Eye (tissue), 1 donor: Measurements from ENCODE around the gene PILRA.
"Not testable (repeated sequence)": the region's sequence is repeated elsewhere in the genome, so short reads cannot be mapped to it uniquely, and the experiment has no call there.

ENCODE experiments used
- DNase-seq: peaks from one replicate; pipeline ENCODE4 v3.0.0-alpha.2; 2015

The PILRA gene

DNA sequence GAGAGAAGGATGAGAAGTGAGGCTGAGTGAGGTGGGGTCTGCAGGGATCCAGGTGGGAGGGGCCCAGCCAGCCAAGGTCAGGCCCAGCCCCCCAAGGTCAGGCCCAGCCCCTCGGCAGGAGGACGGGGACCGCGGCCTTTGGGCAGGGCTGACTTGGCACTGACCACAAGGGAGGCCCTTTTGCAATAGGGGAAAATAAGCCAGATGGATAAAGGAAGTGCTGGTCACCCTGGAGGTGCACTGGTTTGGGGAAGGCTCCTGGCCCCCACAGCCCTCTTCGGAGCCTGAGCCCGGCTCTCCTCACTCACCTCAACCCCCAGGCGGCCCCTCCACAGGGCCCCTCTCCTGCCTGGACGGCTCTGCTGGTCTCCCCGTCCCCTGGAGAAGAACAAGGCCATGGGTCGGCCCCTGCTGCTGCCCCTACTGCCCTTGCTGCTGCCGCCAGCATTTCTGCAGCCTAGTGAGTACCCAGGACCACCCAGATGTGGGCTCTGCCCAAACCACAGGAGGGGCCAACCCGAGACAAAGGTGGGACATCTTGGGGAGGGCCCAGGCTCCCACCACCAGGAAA lies at the start of gene PILRA:
PILRA (plus strand) TSS at position 227 of the 571 bp plus-strand sequence; CDS start at position 397, 170 bp downstream.
- no peak for DNase-seq

DNA sequence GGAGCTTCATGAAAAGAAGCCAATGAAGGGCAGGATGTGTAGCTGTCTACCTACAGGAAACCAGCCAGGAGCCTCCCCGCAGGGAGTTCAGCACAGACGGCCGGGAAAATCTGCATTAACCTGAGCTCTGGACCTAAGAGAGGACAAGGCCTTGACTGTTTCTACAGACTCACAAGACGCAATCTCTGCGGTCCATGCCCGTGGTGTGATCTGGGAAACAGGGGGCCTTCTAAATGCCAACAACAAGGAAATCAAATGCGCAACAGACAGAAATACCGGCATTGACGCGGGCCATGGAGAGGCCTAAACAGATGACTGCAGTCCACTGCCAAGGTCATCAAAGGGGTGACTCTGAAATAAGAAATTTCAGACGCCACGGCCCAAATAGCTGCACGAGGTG lies 49.1 kb upstream of the PILRA start:
- not testable (repeated sequence) for DNase-seq

DNA sequence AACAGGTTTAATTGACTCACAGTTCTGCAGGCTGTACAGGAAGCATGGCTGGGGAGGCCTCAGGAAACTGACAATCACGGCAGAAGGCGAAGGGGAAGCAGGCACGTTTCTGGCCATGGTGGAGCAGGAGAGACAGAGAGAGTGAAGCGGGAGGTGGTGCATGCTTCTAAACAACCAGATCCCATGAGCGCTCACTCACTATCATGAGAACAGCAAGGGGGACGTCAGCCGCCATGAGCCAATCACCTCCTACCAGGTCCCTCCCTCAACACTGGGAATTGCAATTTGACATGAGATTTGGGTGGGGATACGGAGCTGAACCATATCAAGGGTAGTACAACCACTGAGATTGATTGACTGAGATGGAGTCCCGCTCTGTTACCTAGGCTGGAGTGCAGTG lies 47.6 kb upstream of the PILRA start:
- not testable (repeated sequence) for DNase-seq

DNA sequence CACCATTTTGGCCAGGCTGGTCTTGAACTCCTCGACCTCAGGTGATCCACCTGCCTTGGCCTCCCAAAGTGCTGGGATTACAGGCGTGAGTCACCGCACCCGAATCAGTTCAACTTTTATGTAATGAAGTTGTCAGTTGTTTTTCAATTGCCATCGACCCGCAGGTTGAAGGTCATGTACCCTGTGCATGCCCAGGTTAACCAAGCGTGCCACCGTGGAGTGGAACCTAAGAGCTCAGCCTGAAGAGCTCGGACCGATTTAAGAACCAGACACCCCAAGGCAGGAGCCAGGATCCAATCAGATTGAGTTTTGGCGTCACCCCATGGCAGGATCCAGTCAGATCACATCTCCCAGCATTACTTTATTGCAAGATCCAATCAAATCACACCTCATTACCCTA lies 46.4 kb upstream of the PILRA start:
- not testable (repeated sequence) for DNase-seq

DNA sequence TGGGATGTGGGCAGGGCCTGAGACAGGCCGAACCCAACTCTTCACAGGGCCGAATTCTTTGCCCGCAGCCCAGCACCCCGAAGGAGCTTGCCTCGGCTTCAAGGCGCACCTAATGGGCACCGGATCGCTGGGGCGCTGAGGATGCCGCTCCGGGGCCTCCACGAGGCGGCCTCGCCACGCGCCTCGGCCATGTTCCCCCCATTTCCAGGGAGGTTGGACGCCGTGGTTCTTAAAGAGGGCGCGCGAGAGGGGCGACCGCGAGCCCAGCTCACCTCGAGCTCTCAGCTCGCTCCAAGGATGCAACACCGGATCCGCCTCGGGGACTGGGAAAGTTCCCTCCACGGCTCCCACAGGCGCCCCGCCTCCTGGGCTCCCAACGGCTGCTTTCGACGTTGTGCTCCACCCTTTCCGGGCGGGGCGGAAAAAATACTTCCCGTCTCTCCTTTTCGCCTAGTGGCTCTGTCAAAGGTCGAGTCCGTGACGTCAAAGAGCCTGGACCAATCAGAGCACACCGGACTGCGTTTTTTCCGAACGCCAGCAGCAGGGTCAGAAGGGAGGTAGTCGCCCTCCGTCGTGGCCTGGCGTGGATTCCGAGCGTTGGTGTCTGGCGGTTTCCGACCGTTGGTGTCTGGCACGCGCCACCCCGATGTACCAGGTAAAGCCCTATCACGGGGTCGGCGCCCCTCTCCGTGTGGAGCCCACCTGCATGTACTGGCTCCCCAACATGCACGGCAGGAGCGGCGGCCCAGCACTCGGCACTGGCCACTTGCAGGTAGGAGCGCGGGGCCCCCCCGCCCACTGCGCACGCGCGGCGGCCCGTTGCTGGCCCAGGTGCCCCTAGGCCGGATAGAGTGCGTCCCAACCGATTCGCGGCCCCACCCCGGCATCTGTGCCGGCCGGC lies 37.5 kb upstream of the PILRA start:
- DNase-seq: peak; percentile 94

DNA sequence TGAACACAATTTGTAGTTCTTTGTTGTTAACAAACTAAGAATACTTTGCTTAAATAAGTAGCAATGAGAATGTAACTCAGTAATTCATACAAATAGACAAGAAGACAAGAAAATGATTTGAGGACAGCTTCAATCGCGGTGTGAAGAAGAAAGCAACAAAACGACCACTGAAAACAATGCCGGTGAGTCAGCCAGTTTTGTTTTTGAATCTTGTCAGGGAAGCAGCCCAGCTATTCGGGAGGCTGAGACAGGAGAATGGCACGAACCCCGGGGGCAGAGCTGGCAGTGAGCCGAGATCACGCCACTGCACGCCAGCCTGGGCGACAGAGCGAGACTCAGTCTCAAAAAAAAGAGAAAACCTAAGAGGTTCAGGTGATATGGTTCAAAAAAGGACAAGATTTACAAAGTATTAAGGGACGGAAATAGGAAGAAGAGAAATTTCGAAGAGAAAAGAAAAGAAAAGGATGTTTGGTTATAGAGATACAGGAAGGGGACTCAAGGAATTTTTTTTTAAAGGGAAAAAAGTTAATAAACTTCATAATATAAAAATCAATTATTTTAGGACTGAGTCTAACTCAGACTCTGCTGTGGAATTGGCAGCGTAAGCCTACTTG lies 35.1 kb upstream of the PILRA start:
- not testable (repeated sequence) for DNase-seq

DNA sequence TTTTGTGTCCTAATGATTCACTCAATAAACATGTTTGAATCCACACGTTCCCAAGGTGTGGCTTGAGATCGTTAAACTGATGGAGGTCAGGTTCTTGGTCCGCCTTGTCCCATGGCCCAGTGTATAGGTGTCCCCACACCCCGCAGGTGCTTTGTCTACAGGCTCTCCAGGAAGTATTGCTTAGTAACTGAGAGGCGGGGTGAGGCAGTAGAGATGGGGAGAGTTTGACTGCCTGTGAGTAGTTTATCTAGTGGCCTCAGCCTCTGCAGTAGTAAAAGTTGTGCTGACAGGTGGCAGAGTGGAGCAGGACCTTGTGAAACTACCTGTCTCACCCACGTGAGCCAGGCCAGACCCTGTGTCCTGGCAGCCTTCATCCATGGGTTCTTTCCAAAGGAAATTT lies 32.0 kb upstream of the PILRA start:
- DNase-seq: not testable (repeated sequence)

DNA sequence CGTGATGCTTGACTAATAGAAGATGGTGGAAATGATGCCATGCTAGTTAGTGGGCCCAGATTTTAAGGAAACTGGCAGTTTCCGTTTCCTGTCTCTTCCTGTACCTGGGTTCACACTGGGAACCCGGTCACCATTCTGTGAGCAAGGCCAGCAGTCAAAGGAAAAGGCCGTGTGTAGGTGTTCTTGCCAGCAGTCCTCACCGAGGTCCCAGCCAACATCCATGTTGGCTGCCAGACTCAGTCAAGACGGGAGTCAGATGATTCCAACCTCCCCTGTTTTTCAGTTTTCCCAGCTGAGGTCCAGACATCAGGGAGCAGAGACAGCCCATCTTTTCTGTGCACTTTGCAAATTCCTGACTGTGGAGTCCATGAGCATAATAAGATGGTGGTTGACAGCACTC lies 30.5 kb upstream of the PILRA start:
- no peak for DNase-seq

DNA sequence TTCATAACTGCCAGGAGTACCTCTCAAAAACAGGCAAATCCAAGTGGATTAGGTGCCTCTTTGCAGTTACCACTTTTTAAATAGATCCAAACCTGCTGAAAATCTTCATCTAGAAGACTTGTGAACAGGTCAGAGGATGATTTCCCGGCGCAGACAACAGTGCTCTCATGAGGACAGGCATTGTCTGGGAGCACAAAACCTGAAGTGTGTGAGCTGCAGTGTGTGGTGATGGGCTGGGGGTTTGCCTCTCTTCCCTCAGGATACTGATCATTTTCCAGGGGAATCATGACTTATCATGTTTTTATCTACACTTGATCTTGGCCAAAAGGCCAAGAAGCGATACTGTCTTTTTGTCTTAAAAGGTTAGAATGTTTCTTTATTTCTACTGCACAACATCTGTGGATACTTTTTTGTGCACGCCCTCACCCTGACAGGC lies 29.1 kb upstream of the PILRA start:
- not testable (repeated sequence) for DNase-seq

DNA sequence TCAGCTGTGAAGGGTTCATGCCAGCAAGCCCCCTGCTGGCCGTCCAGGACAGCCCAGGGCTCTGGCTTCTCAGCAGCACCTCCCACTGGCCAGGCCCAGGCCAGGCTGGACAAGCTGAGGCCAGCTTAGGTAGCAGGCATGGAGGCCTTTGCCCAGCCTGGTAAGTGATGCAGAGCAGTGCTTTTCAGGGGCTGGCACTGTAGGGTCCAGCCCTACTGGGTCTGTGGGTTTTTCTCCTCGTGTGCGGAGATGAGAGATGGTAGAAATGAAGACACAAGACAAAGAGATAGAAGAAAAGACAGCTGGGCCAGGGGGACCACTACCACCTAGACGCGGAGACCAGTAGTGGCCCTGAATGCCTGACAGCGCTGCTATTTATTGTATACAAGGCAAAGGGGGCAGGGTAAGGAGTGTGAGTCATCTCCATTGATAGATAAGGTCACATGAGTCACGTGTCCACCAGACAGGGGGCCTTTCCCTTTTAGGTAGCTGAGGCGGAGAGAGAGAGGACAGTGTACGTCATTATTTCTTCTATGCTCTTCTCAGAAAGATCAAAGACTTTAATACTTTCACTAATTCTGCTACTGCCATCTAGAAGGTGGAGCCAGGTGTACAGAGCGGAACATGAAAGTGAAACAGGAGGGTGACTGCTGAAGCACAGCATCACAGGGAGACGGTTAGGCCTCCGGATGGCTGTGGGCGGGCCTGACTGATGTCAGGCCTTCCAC lies 28.6 kb upstream of the PILRA start:
- DNase-seq: peak; percentile 21

DNA sequence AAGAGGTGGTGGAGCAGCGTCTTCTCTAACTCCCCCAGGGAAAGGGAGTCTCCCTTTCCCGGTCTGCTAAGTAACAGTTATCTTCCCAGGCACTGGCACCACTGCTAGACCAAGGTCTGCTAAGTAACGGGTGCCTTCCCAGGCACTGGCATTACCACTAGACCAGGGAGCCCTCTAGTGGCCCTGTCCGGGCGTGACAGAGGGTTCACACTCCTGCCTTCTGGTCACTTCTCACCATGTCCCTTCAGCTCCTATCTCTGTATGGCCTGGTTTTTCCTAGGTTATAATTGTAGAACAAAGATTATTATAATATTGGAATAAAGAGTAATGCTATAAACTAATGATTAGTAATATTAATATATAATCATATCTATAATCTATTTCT lies 28.0 kb upstream of the PILRA start:
- peak; percentile 43 for DNase-seq

DNA sequence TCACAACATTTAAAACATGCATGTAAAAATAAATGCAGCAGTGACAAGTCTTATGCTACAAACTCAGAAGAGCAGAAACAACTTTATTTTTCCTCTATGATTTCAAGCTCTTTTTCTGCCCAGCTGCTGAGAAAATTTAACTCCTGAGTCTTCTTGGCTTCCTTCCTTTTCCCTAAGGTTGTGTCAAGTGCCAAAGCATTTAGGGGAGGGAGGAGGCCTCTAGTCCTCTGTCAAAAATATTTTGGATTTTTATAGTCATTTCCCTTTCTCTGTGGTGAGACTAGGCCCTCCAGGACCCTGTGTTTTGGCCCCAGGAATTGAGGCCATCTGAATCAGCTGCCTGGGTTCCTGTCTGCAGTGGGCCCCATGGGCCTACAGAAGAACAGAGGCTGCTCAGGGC lies 26.4 kb upstream of the PILRA start:
- DNase-seq: no peak

DNA sequence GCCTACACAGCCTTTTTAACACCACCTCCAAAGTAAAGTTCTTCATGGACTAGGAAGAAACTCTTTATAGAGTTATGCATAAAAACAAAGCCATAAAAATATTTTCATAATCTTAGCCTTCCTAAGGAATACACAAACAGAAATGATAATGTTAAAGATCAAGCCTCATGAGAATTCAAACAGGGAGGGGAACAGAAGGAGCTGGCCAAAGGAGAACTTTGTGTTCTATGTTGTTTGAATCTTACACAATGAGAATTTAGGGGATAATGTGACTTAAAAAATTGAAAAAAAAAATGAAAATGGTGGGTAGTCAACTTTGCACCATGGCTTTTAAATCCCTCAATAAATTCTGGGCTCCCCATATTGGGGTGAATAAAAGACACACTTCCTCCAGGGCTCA lies 24.5 kb upstream of the PILRA start:
- no peak for DNase-seq

DNA sequence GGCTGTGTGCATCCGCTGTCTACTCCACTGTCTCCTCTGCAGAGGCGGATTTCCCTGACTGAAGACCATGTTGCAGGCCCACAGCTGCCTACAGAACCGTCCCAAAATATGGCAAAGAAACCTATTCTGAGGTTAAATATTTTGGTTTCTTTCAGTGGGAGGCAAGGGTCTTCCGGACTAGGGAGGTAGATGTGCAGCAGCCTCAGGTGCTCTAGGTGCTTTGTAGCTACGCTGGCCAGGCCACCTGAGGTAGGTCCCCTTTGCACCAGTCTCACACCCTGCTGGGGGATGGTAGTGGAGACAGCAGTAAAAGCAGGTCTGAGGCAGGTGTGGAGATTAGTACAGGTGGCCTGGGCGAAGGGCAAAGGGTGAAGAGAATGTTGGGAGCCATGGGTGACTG lies 23.5 kb upstream of the PILRA start:
- no peak for DNase-seq

DNA sequence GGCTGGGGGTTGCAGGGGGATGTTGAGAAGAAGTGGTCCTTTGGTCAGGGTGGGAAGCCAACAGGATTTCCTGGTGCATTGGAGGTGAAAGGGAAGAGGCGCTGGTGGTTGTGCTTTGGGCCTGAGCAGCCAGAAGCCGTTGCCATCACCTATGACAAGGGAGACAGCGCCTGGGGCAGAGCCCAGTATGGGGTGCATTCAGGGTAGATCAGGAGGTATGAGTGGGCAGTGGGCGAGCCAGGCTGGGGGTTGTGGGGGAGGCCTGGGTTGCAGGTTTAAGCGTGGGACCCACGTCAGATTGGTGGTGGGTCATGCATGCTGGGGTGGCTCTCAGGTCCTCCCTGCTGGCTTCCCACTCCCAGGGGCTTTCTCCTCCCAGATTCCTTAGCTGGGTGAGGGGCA lies 21.6 kb upstream of the PILRA start:
- no peak for DNase-seq

DNA sequence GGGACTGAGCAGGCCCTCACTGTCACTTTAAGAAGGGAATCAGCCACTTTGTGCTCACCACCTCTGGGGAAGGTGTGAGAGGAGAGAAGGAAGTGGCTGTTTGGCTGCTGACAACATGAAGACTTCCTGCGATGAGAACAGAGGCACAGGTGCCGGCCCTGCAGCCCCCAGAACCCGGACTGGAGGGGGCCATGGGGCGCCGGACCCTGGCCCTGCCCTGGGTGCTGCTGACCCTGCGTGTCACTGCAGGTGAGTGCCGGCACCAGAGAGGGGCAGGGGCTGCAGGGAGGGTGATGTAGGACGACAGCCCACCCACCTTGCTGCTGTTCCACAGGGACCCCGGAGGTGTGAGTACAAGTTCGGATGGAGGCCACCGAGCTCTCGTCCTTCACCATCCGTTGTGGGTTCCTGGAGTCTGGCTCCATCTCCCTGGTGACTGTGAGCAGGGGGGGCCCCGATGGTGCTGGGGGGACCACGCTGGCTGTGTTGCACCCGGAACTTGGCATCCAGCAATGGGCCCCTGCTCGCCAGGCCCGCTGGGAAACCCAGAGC lies 21.0 kb upstream of the PILRA start:
- DNase-seq: not testable (repeated sequence)

DNA sequence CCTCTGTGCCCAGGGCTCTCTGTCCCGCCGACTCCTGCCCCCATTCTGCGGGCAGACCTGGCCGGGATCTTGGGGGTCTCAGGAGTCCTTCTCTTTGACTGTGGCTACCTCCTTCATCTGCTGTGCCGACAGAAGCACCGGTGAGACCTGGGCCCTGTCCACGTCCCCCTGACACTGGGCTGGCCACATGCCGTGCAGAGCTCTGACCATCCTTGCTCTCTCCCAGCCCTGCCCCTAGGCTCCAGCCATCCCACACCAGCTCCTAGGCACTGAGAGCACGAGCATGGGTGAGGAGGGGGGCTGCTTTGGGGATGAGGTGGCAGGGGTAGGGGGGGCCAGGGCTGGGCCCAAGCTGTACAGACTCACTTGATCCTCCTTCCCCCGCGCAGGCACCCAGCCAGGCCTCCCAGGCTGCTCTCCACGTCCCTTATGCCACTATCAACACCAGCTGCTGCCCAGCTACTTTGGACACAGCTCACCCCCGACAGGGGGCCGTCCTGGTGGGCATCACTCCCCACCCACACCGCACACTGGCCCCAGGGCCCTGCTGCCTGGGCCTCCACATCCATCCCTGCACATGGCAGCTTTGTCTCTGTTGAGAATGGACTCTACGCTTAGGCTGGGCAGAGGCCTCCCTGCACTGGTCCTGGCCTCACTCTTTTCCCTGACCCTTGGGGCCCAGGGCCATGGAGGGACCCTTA lies 20.2 kb upstream of the PILRA start:
- no peak for DNase-seq

DNA sequence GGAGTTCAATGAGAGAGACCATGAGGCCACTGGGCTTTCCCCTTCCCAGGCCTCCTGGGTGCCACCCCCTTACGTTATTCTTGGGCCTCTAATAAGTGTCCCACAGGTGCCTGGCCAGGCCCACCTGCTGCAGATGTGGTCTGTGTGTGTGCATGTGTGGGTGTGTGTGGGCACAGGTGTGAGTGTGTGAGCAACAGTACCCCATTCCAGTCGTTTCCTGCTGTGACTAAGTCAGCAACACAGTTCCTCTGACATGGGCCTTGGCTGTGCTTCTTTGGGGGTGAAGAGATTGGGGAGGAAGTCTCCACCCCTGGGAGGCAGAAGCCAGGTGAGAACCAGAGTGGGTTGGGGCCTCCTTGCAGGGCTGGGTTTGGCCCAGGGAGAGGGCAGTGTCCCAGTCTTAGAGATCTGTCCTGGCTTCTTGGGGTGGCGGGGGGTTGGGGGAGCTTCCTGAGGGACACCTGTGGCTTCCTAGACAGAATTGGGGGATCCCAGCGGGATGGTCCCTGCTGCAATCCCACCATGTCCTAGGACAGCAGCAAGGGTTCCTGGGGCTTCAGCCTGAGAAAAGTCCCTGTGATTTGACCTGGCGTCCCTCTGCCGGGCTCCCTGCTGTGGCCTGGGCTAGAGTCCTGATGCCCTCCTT lies 19.5 kb upstream of the PILRA start:
- DNase-seq: no peak

DNA sequence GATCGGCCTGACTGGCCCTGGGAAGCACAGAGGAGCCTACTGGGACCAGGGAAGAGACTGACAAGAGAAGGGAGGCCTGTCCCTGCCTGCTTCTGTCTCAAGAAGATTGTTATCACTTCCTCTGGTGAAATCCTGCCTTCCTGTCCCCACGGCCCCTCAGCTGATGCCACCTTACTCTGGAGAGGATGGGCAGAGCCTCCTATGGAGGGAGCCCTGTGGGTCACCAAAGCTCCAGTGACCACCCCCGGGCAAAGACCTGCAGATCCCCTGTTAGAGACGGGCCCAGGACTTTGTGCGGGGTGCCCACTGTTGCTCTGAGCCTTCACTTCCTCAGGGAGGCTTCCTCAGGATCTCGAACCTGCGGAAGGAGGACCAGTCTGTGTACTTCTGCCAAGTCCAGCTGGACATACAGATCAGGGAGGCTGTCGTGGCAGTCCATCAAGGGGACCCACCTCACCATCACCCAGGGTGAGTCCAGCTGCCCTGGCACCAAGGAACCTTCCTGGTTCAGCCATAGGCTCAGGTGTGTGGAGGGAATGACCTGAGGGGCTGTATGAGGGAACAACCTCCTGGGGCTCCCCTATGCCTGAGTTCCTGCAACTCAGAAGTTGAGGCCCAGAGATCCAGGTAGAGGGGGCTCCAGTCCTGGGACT lies 16.7 kb upstream of the PILRA start:
- no peak for DNase-seq

DNA sequence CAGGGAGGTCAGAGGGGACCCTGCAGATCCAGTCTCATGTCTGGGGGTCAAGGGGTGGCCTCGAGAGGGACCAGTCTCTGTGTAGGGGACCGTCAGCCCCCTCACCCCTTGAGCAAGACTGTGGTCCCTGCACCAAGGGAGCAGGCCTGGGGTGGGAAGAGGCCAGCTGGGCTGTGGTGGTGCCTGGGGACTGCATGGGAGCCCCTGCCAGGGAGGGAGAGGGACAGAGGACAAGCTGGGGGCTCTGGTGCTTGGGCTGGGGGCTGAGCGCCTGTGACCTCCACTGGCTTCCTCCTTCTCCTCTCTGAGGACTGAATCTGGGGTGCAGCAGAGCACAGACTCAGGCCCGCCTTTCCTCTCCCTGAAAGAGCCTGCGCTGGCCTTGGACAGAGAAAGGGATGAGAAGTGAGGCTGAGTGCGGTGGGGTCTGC lies 16.1 kb upstream of the PILRA start:
- no peak for DNase-seq
